Measurements from ENCODE around the gene MAP1LC3A. TPM values are rescaled to one million over a fixed set of nuclear protein-coding genes. Genes with fewer than 3 reads are reported as not detected.
"Not testable (repeated sequence)": the region's sequence is repeated elsewhere in the genome, so short reads cannot be mapped to it uniquely, and the experiment has no call there.

The MAP1LC3A gene
- 40.9 TPM for polyA plus RNA-seq
- long read RNA-seq, donor 1, transcript MAP1LC3A-201 (4 exons, 1,574 nt), result major isoform, 16 of 18 reads
- long read RNA-seq, donor 1, partial matches to known transcripts, result 0 of 18 reads
- long read RNA-seq, donor 1, other reads (novel, unspliced or antisense), result 0 of 18 reads
- long read RNA-seq, donor 2, transcript MAP1LC3A-201 (4 exons, 1,574 nt), result major isoform, 22 of 84 reads
- long read RNA-seq, donor 2, transcript MAP1LC3A-202 (5 exons, 961 nt), result minor isoform, 6 of 84 reads
- long read RNA-seq, donor 2, partial matches to known transcripts, result 28 of 84 reads
- long read RNA-seq, donor 2, other reads (novel, unspliced or antisense), result 26 of 84 reads
- long read RNA-seq, donor 3, transcript MAP1LC3A-201 (4 exons, 1,574 nt), result major isoform, 12 of 16 reads
- long read RNA-seq, donor 3, partial matches to known transcripts, result 0 of 16 reads
- long read RNA-seq, donor 3, other reads (novel, unspliced or antisense), result 0 of 16 reads
- long read RNA-seq, donor 4, partial matches to known transcripts, result 0 of 2 reads
- long read RNA-seq, donor 4, other reads (novel, unspliced or antisense), result 0 of 2 reads
- long read RNA-seq, donor 5, transcript MAP1LC3A-201 (4 exons, 1,574 nt), result major isoform, 21 of 22 reads
- long read RNA-seq, donor 5, partial matches to known transcripts, result 0 of 22 reads
- long read RNA-seq, donor 5, other reads (novel, unspliced or antisense), result 0 of 22 reads
- long read RNA-seq, donor 6, transcript MAP1LC3A-201 (4 exons, 1,574 nt), result major isoform, 31 of 33 reads
- long read RNA-seq, donor 6, partial matches to known transcripts, result 0 of 33 reads
- long read RNA-seq, donor 6, other reads (novel, unspliced or antisense), result 0 of 33 reads
- long read RNA-seq, donor 7, transcript MAP1LC3A-201 (4 exons, 1,574 nt), result major isoform, 20 of 29 reads
- long read RNA-seq, donor 7, partial matches to known transcripts, result 7 of 29 reads
- long read RNA-seq, donor 7, other reads (novel, unspliced or antisense), result 0 of 29 reads
- long read RNA-seq, donor 8, transcript MAP1LC3A-202 (5 exons, 961 nt), result minor isoform, 5 of 39 reads
- long read RNA-seq, donor 8, transcript MAP1LC3A-201 (4 exons, 1,574 nt), result major isoform, 32 of 39 reads
- long read RNA-seq, donor 8, partial matches to known transcripts, result 0 of 39 reads
- long read RNA-seq, donor 8, other reads (novel, unspliced or antisense), result 0 of 39 reads
- long read RNA-seq, donor 9, transcript MAP1LC3A-201 (4 exons, 1,574 nt), result major isoform, 14 of 15 reads
- long read RNA-seq, donor 9, partial matches to known transcripts, result 0 of 15 reads
- long read RNA-seq, donor 9, other reads (novel, unspliced or antisense), result 0 of 15 reads
- long read RNA-seq, donor 10, transcript MAP1LC3A-201 (4 exons, 1,574 nt), result major isoform, 23 of 27 reads
- long read RNA-seq, donor 10, partial matches to known transcripts, result 0 of 27 reads
- long read RNA-seq, donor 10, other reads (novel, unspliced or antisense), result 0 of 27 reads
- long read RNA-seq, donor 11, transcript MAP1LC3A-201 (4 exons, 1,574 nt), result major isoform, 23 of 24 reads
- long read RNA-seq, donor 11, partial matches to known transcripts, result 0 of 24 reads
- long read RNA-seq, donor 11, other reads (novel, unspliced or antisense), result 0 of 24 reads

DNA sequence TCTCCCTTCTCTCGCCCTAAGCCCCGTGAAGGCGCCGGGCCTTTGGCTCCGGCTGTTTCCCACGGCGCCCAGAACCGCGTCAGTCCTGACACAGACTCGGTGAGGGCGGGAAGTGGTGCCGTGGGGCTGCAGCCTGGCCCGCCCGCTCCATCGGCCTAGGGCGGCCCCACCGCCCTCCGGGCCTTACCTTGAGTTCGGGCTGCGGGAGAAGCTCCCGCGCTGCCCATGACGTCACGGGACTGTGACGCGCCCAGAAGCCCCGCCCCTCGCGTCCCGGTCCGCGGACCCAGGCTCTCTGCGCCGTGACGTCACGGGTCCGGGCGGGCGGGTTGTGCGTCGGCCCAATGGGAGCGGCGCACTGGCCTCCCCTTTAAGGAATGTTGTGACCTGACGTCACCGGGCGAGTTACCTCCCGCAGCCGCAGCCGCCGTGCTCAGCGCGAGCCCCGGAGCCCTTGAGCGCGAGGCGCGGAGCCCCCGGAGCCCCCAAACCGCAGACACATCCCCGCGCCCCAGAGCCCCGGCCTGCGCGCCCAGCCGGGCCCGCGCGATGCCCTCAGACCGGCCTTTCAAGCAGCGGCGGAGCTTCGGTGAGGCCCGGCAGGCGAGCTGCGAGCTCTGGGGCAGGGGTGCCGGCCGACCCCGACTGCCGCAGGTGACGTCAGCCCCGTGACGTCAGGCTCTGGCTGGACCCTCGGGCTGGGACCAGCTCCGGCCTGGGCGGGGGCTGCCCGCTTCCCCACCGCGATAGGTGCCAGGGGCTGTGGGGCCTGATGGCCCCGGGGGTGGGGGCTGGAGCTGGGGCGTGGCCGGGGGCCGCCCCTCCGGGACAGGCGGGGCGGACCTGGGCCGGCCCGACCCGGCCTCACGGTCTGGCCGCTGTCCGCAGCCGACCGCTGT lies at the start of gene MAP1LC3A:
Gene MAP1LC3A (plus strand): TSS at position 399 of the 899 bp plus-strand sequence. CDS start 151 bp downstream, at position 550.
- no CpG with 5 or more reads among the region's 103 CpGs for WGBS (ENCODE audit: insufficient coverage, low lambda C conversion rate)
- no peaks in the 10 kb centered on the region for H3K9me3 ChIP-seq (ENCODE audit: control insufficient read depth, low read depth, low read length)
- H3K4me1 ChIP-seq (ENCODE audit: control insufficient read depth, insufficient read depth, low read length), result peaks cover 5% of the 10 kb centered on the region
- peak within 1 kb of the TSS; percentile 57 for H3K27ac ChIP-seq (ENCODE audit: low read length)
- H3K27me3 ChIP-seq (ENCODE audit: control insufficient read depth, insufficient read depth, low read length), result no peaks in the 10 kb centered on the region
- peak within 1 kb of the TSS; percentile 71 for H3K4me3 ChIP-seq (ENCODE audit: low read length)
- peak; percentile 94 to 96 for DNase-seq
- H3K36me3 ChIP-seq (ENCODE audit: control insufficient read depth, insufficient read depth, low read length), result peaks cover 5% of the 10 kb centered on the region

DNA sequence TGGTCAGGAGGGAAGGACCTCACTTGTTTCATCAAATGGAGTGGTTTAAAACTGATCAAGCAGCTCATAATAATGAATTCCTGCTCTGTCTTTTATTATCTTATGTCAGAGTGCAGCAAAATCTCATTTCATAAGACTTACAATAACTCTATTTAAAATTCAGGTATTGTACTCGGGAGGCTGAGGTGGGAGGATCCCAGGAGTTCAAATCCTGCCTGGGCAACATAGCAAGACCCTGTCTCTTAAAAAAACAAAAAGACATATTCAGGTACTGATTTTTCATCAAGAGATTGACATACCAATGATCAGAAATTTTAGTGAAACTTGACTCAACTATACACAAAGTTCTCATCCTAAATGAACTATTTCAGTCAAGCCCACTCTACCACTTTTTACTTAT lies 47.9 kb upstream of the MAP1LC3A start:
- Histone ChIP-seq H3K27me3 (ENCODE audit: control insufficient read depth, insufficient read depth, low read length) (no peaks in the 10 kb centered on the region), H3K4me1 (ENCODE audit: control insufficient read depth, insufficient read depth, low read length) (peaks cover 26% of the 10 kb centered on the region), H3K36me3 (ENCODE audit: control insufficient read depth, insufficient read depth, low read length) (peaks cover 21% of the 10 kb centered on the region), H3K27ac (ENCODE audit: low read length) (no peak overlapping the region), H3K4me3 (ENCODE audit: low read length) (no peak overlapping the region), H3K9me3 (ENCODE audit: control insufficient read depth, low read depth, low read length) (no peaks in the 10 kb centered on the region)
- DNase-seq, result no peak
- WGBS (ENCODE audit: insufficient coverage, low lambda C conversion rate), result 100% methylated on average over 1 of the region's 1 CpG

- Histone ChIP-seq H3K4me3 (ENCODE audit: low read length) (no peak overlapping the region), H3K36me3 (ENCODE audit: control insufficient read depth, insufficient read depth, low read length) (peaks cover 13% of the 10 kb centered on the region), H3K4me1 (ENCODE audit: control insufficient read depth, insufficient read depth, low read length) (peaks cover 26% of the 10 kb centered on the region), H3K9me3 (ENCODE audit: control insufficient read depth, low read depth, low read length) (no peaks in the 10 kb centered on the region), H3K27ac (ENCODE audit: low read length) (peak overlapping the region; percentile 66), H3K27me3 (ENCODE audit: control insufficient read depth, insufficient read depth, low read length) (no peaks in the 10 kb centered on the region)
- DNase-seq, result no peak
- WGBS (ENCODE audit: insufficient coverage, low lambda C conversion rate), result no CpG with 5 or more reads among the region's 3 CpGs
These were observed 46.6 kb upstream of the MAP1LC3A start for GRCh38 chr20:34511891-34512265.

- peaks cover 26% of the 10 kb centered on the region for H3K4me1 ChIP-seq (ENCODE audit: control insufficient read depth, insufficient read depth, low read length)
- WGBS (ENCODE audit: insufficient coverage, low lambda C conversion rate), result no CpG with 5 or more reads among the region's 4 CpGs
- H3K27me3 ChIP-seq (ENCODE audit: control insufficient read depth, insufficient read depth, low read length), result no peaks in the 10 kb centered on the region
- no peak overlapping the region for H3K4me3 ChIP-seq (ENCODE audit: low read length)
- DNase-seq, result peak in 1 of 2 donors; percentile 52
- peak overlapping the region; percentile 66 for H3K27ac ChIP-seq (ENCODE audit: low read length)
- peaks cover 13% of the 10 kb centered on the region for H3K36me3 ChIP-seq (ENCODE audit: control insufficient read depth, insufficient read depth, low read length)
- no peaks in the 10 kb centered on the region for H3K9me3 ChIP-seq (ENCODE audit: control insufficient read depth, low read depth, low read length)
These were observed 46.1 kb upstream of the MAP1LC3A start for GRCh38 chr20:34512266-34512954.

DNA sequence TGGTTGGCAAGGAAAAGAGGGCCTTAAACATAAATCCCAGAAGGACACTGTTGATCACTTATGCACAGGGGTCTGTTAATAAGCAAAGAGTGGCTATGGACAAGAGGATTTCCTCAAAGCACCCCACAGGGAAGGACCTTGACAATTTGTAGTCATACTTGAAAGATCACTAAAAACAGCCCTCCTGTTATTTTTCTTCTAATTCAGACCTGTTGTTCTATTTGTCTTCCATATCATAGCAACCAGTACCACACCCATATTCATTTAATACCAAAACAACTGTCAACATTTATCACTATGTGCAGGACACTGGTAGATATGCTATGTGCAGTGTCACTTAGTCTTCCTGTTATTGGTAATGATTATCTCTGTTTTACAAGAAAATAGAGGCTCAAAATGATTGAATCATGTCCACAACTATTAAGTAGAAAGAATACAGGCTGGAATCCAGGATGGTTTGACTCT lies 45.5 kb upstream of the MAP1LC3A start:
- no peaks in the 10 kb centered on the region for H3K27me3 ChIP-seq (ENCODE audit: control insufficient read depth, insufficient read depth, low read length)
- H3K36me3 ChIP-seq (ENCODE audit: control insufficient read depth, insufficient read depth, low read length), result peaks cover 8% of the 10 kb centered on the region
- no peak for DNase-seq
- peaks cover 26% of the 10 kb centered on the region for H3K4me1 ChIP-seq (ENCODE audit: control insufficient read depth, insufficient read depth, low read length)
- no peak overlapping the region for H3K4me3 ChIP-seq (ENCODE audit: low read length)
- peak overlapping the region; percentile 66 for H3K27ac ChIP-seq (ENCODE audit: low read length)
- no peaks in the 10 kb centered on the region for H3K9me3 ChIP-seq (ENCODE audit: control insufficient read depth, low read depth, low read length)

DNA sequence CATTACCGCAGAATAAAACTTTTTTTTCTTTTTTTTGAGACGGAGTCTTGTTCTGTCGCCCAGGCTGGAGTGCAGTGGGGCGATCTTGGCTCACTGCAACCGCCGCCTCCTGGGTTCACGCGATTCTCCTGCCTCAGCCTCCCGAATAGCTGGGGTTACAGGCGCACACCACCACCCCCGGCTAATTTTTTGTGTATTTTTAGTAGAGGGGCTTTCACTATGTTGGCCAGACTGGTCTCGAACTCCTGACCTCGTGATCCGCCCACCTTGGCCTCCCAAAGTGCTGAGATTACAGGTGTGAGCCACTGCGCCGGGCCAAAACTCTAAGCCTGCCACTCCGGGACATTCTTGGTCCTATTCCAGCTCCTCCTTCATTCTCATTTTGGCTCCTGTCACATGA lies 44.5 kb upstream of the MAP1LC3A start:
- not testable (repeated sequence) for H3K4me3 ChIP-seq (ENCODE audit: low read length); H3K36me3 ChIP-seq (ENCODE audit: control insufficient read depth, insufficient read depth, low read length); H3K27ac ChIP-seq (ENCODE audit: low read length); H3K27me3 ChIP-seq (ENCODE audit: control insufficient read depth, insufficient read depth, low read length); DNase-seq; H3K9me3 ChIP-seq (ENCODE audit: control insufficient read depth, low read depth, low read length)
- WGBS (ENCODE audit: insufficient coverage, low lambda C conversion rate), result 100% methylated on average over 3 of the region's 17 CpGs
- H3K4me1 ChIP-seq (ENCODE audit: control insufficient read depth, insufficient read depth, low read length), result peaks cover 26% of the 10 kb centered on the region

- Histone ChIP-seq H3K9me3 (ENCODE audit: control insufficient read depth, low read depth, low read length) (no peaks in the 10 kb centered on the region), H3K4me1 (ENCODE audit: control insufficient read depth, insufficient read depth, low read length) (peaks cover 26% of the 10 kb centered on the region), H3K27me3 (ENCODE audit: control insufficient read depth, insufficient read depth, low read length) (no peaks in the 10 kb centered on the region), H3K36me3 (ENCODE audit: control insufficient read depth, insufficient read depth, low read length) (peaks cover 3% of the 10 kb centered on the region), H3K4me3 (ENCODE audit: low read length) (peak overlapping the region; percentile 88), H3K27ac (ENCODE audit: low read length) (peak overlapping the region; percentile 95)
- 0% methylated on average over 1 of the region's 19 CpGs for WGBS (ENCODE audit: insufficient coverage, low lambda C conversion rate)
- DNase-seq, result peak in 1 of 2 donors; percentile 83
These were observed 43.5 kb upstream of the MAP1LC3A start for GRCh38 chr20:34514897-34515483.

DNA sequence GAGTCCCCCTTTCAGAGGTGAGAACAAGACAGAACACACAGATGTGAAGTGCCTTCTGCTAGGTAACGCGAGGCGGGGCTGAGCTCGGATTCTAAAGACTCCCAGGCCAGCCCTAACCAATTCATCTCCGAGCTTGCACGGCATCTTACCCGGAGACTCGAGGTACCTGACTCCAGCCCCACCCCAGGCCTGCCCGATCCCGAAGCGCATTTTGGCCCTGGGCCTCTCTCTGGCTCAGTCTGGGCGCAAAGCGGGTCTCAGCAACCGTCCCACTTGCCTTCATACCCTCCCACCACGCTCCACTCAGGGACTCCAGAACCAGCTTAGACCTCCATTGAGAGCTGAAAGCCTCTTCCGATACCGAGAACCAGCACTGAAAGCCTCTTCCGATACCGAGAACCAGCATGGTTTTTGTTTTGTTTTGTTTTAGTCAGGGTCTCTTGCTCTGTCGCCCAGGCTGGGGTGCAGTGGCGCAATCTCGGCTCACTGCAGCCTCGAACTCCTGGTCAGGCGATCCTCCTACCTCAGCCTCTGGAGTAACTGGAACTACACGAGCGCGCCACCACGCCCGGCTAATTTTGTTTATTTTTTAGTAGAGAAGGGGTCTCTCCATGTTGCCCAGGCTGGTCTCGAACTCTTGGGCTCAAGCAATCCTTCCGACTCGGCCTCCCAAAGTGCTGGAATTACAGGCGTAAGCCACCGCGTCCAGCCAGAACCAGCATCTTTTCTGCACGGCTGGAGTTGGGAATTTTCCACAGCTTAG lies 42.9 kb upstream of the MAP1LC3A start:
- peak in 1 of 2 donors; percentile 61 for DNase-seq
- H3K9me3 ChIP-seq (ENCODE audit: control insufficient read depth, low read depth, low read length), result no peaks in the 10 kb centered on the region
- peaks cover 26% of the 10 kb centered on the region for H3K4me1 ChIP-seq (ENCODE audit: control insufficient read depth, insufficient read depth, low read length)
- peak overlapping the region; percentile 95 for H3K27ac ChIP-seq (ENCODE audit: low read length)
- peaks cover 3% of the 10 kb centered on the region for H3K36me3 ChIP-seq (ENCODE audit: control insufficient read depth, insufficient read depth, low read length)
- peak overlapping the region; percentile 88 for H3K4me3 ChIP-seq (ENCODE audit: low read length)
- H3K27me3 ChIP-seq (ENCODE audit: control insufficient read depth, insufficient read depth, low read length), result no peaks in the 10 kb centered on the region
- no CpG with 5 or more reads among the region's 36 CpGs for WGBS (ENCODE audit: insufficient coverage, low lambda C conversion rate)
